H1 (cell line): ENCODE results near the gene SAP30. TPM values are rescaled to one million over a fixed set of nuclear protein-coding genes. Genes with fewer than 3 reads are reported as not detected.

Source experiments
- CTCF ChIA-PET: fragments of 300-600 bp; sonication (Branson Sonifier 250); formaldehyde crosslinking; loops from one replicate; lab custom pipeline; 2021; ENCODE audit not compliant: partially characterized antibody; lab: Charles Lee
- POLR2A ChIA-PET: fragments of 300-600 bp; sonication (Branson Sonifier 250); formaldehyde crosslinking; loops from one replicate; lab custom pipeline; 2021; ENCODE audit warnings: inconsistent platforms; ENCODE audit not compliant: partially characterized antibody; lab: Charles Lee
- DNase-seq, 2 experiments: peaks; one replicate each; pipeline versions ENCODE4 v3.0.0 to v3.0.0-alpha.2; 2010 to 2022; ENCODE audit warnings: low spot score in 2 of 2, low read depth in 1 of 2, mixed read lengths in 1 of 2
- FAIRE-seq: peaks from 2 replicates; lab custom pipeline; 2011; peaks lifted over from hg19 to GRCh38; lab: Jason Lieb, UNC
- H2AFZ ChIP-seq: 2 replicates; pipeline ENCODE4 v1.8.1; 2012; ENCODE audit warnings: low read length, inconsistent platforms
- H2AK5ac ChIP-seq: 2 replicates; pipeline ENCODE4 v1.6.1; 2013; ENCODE audit warnings: low read depth, low read length
- H2BK120ac ChIP-seq: replicated peaks from 2 replicates; pipeline ENCODE3; 2013; ENCODE audit warnings: low read depth, low read length, inconsistent platforms
- H2BK12ac ChIP-seq: 2 replicates; pipeline ENCODE4 v1.6.1; 2013; ENCODE audit warnings: low read depth, low read length
- H2BK15ac ChIP-seq: 2 replicates; pipeline ENCODE4 v1.6.1; 2013; ENCODE audit warnings: low read length
- H2BK20ac ChIP-seq: 2 replicates; pipeline ENCODE4 v1.6.1; 2013; ENCODE audit warnings: low read length
- H2BK5ac ChIP-seq: 2 replicates; pipeline ENCODE4 v1.6.1; 2013; ENCODE audit warnings: low read depth, low read length
- H3K14ac ChIP-seq: 2 replicates; pipeline ENCODE4 v1.6.1; 2013; ENCODE audit warnings: inconsistent platforms; ENCODE audit not compliant: insufficient read length
- H3K18ac ChIP-seq: 2 replicates; pipeline ENCODE4 v1.6.1; 2013; ENCODE audit warnings: low read length; ENCODE audit errors: extremely low read depth
- H3K23ac ChIP-seq: 2 replicates; pipeline ENCODE4 v1.6.1; 2013; ENCODE audit warnings: inconsistent platforms; ENCODE audit not compliant: insufficient read length
- H3K23me2 ChIP-seq: 2 replicates; pipeline ENCODE4 v1.6.1; 2013; ENCODE audit warnings: low read depth, low read length
- H3K27ac ChIP-seq: 2 replicates; pipeline ENCODE4 v1.6.1; 2011; ENCODE audit warnings: low read depth, low read length, inconsistent platforms
- H3K27me3 ChIP-seq, 4 experiments: replicated peaks in 1 of 4; 1 replicate in 1 of 4; 2 replicates in 3 of 4; pipeline versions ENCODE4 v1.6.1 to v1.8.1; 2011 to 2013; ENCODE audit warnings: low read length in 3 of 4, mild to moderate bottlenecking in 3 of 4, inconsistent platforms in 2 of 4, mixed read lengths in 2 of 4, moderate library complexity in 1 of 4; ENCODE audit not compliant: control insufficient read depth in 3 of 4, insufficient read depth in 3 of 4; ENCODE audit errors: extremely low read depth in 1 of 4
- H3K36me3 ChIP-seq, 4 experiments: 2 replicates each; pipeline versions ENCODE4 v1.6.1 to v1.8.1; 2011 to 2013; ENCODE audit warnings: mild to moderate bottlenecking in 4 of 4, low read length in 3 of 4, moderate library complexity in 2 of 4, control low read depth in 1 of 4, inconsistent platforms in 1 of 4; ENCODE audit not compliant: insufficient read depth in 4 of 4, control insufficient read depth in 2 of 4
- H3K4ac ChIP-seq: replicated peaks from 2 replicates; pipeline ENCODE3; 2013; ENCODE audit warnings: low read length, low read depth, mixed read lengths, inconsistent platforms; ENCODE audit not compliant: insufficient read length
- H3K4me1 ChIP-seq, 4 experiments: replicated peaks in 1 of 4; 1 replicate in 1 of 4; 2 replicates in 3 of 4; pipeline versions ENCODE4 v1.6.1 to v1.8.1; 2011 to 2013; ENCODE audit warnings: low read length in 3 of 4, inconsistent platforms in 2 of 4, mixed read lengths in 1 of 4; ENCODE audit not compliant: insufficient read depth in 4 of 4, control insufficient read depth in 3 of 4
- H3K4me2 ChIP-seq, 2 experiments: 2 replicates each; pipeline versions ENCODE4 v1.6.1 to v1.8.1; 2011 to 2013; ENCODE audit warnings: low read depth in 2 of 2, low read length in 2 of 2, control low read depth in 1 of 2, inconsistent platforms in 1 of 2, mild to moderate bottlenecking in 1 of 2; ENCODE audit not compliant: insufficient read depth in 1 of 2
- H3K4me3 ChIP-seq, 4 experiments: fragments of 200-600, 300-600 bp in 1 of 4; sonication (generic), shearing (Covaris generic), sonication (Bioruptor Twin) in 1 of 4; 2 replicates each; pipeline versions ENCODE4 v1.5.1 to v1.8.1; 2011 to 2016; ENCODE audit warnings: low read length in 4 of 4, low read depth in 3 of 4, control low read depth in 2 of 4, inconsistent platforms in 2 of 4, mild to moderate bottlenecking in 2 of 4, mixed read lengths in 1 of 4, moderate library complexity in 1 of 4; ENCODE audit not compliant: insufficient read depth in 2 of 4; ENCODE audit errors: extremely low read depth in 1 of 4
- H3K56ac ChIP-seq: replicated peaks from 2 replicates; pipeline ENCODE3; 2013; ENCODE audit warnings: low read depth, mild to moderate bottlenecking, mixed read lengths, low read length, inconsistent platforms; ENCODE audit not compliant: insufficient read length
- H3K79me1 ChIP-seq: 2 replicates; pipeline ENCODE4 v1.6.1; 2013; ENCODE audit warnings: low read depth, low read length, control low read depth
- H3K79me2 ChIP-seq, 2 experiments: 2 replicates each; pipeline versions ENCODE4 v1.6.1 to v1.8.1; 2012 to 2013; ENCODE audit warnings: low read length in 2 of 2, mild to moderate bottlenecking in 2 of 2, inconsistent platforms in 1 of 2; ENCODE audit not compliant: insufficient read depth in 2 of 2, control insufficient read depth in 1 of 2
- H3K9ac ChIP-seq, 4 experiments: replicated peaks in 1 of 4; 1 replicate in 1 of 4; 2 replicates in 3 of 4; pipeline versions ENCODE4 v1.6.1 to v1.8.1; 2011 to 2013; ENCODE audit warnings: low read depth in 3 of 4, low read length in 3 of 4, control low read depth in 2 of 4, mild to moderate bottlenecking in 2 of 4, moderate library complexity in 2 of 4, inconsistent platforms in 1 of 4; ENCODE audit errors: extremely low read depth in 1 of 4
- H3K9me3 ChIP-seq, 2 experiments: 2 replicates each; pipeline versions ENCODE4 v1.6.1 to v1.8.1; 2012 to 2013; ENCODE audit warnings: mild to moderate bottlenecking in 2 of 2, moderate library complexity in 2 of 2, control low read depth in 1 of 2, inconsistent platforms in 1 of 2, low read depth in 1 of 2, low read length in 1 of 2, mixed read lengths in 1 of 2; ENCODE audit not compliant: insufficient read depth in 2 of 2
- H4K20me1 ChIP-seq, 2 experiments: replicated peaks in 1 of 2; 2 replicates each; pipeline versions ENCODE3 to v1.8.1; 2011 to 2013; ENCODE audit warnings: inconsistent platforms in 2 of 2, low read length in 2 of 2, mild to moderate bottlenecking in 1 of 2; ENCODE audit not compliant: insufficient read depth in 2 of 2, control insufficient read depth in 1 of 2
- H4K5ac ChIP-seq: 2 replicates; pipeline ENCODE4 v1.6.1; 2013; ENCODE audit warnings: low read length, low read depth, mixed read lengths, inconsistent platforms; ENCODE audit not compliant: insufficient read length
- H4K8ac ChIP-seq: 2 replicates; pipeline ENCODE4 v1.8.0; 2013; ENCODE audit warnings: mild to moderate bottlenecking, moderate library complexity, low read length, inconsistent platforms; ENCODE audit not compliant: insufficient read depth; ENCODE audit errors: extremely low read depth
- H4K91ac ChIP-seq: replicated peaks from 2 replicates; pipeline ENCODE3; 2013; ENCODE audit warnings: low read length, mixed read lengths, inconsistent platforms; ENCODE audit not compliant: insufficient read length
- ATF2 ChIP-seq: IDR thresholded peaks from 2 replicates; pipeline ENCODE4 v1.6.1; 2012; ENCODE audit warnings: low read length, inconsistent platforms
- CEBPB ChIP-seq: IDR thresholded peaks from 2 replicates; pipeline ENCODE4 v1.6.1; 2012; ENCODE audit warnings: low read depth, low read length
- CHD1 ChIP-seq: IDR thresholded peaks from 2 replicates; pipeline ENCODE4 v1.6.1; 2012; ENCODE audit warnings: low read depth, low read length, improper control_type of control experiment
- EGR1 ChIP-seq: IDR thresholded peaks from 2 replicates; pipeline ENCODE4 v1.6.1; 2011; ENCODE audit warnings: low read depth, low read length, borderline replicate concordance
- EP300 ChIP-seq, 2 experiments: IDR thresholded peaks; 1 replicate in 1 of 2; 2 replicates in 1 of 2; pipeline ENCODE4 v1.6.1; 2011 to 2012; ENCODE audit warnings: low read depth in 2 of 2, low read length in 2 of 2, mild to moderate bottlenecking in 2 of 2, borderline replicate concordance in 1 of 2, inconsistent platforms in 1 of 2, moderate library complexity in 1 of 2
- NRF1 ChIP-seq: IDR thresholded peaks from 2 replicates; pipeline ENCODE4 v1.6.1; 2011; ENCODE audit warnings: mild to moderate bottlenecking, low read depth, low read length, improper control_type of control experiment
- POLR2AphosphoS5 ChIP-seq: IDR thresholded peaks from 2 replicates; pipeline ENCODE4 v1.6.1; 2011; ENCODE audit warnings: low read depth, low read length
- TAF1 ChIP-seq: IDR thresholded peaks from 2 replicates; pipeline ENCODE4 v1.6.1; 2011; ENCODE audit warnings: mild to moderate bottlenecking, low read depth, low read length
- TAF7 ChIP-seq: optimal IDR thresholded peaks from 2 replicates; pipeline ENCODE3; 2011; ENCODE audit warnings: low read depth, mild to moderate bottlenecking, inconsistent platforms, low read length, moderate library complexity, borderline replicate concordance
- TBP ChIP-seq: IDR thresholded peaks from 2 replicates; pipeline ENCODE4 v1.6.1; 2011; ENCODE audit warnings: low read depth, low read length, improper control_type of control experiment
- TCF12 ChIP-seq: IDR thresholded peaks from 2 replicates; pipeline ENCODE4 v1.6.1; 2011; ENCODE audit warnings: low read depth, mild to moderate bottlenecking, low read length
- WGBS, 2 experiments: shearing (Covaris generic) in 1 of 2; methylation state at CpG; one replicate each; pipeline versions ENCODE4 v1.1.6 to v1.1.7; 2013 to 2015; ENCODE audit warnings: low lambda C conversion rate in 2 of 2, mixed read lengths in 2 of 2, inconsistent platforms in 1 of 2, low coverage in 1 of 2, missing lambda C conversion rate in 1 of 2; ENCODE audit not compliant: insufficient replicate concordance in 2 of 2, insufficient coverage in 1 of 2, insufficient read length in 1 of 2; ENCODE audit errors: extremely low coverage in 1 of 2, missing lambda C conversion rate in 1 of 2; 5-methylcytosine and 5-hydroxymethylcytosine counted together
- polyA plus RNA-seq, 7 experiments: library from polyadenylated mRNA; depleted of rRNA in 3 of 7; stranded (reverse) in 5 of 7; unstranded in 2 of 7; fragments of >200 nt in 5 of 7; fragments of 200-250 nt in 2 of 7; gene quantifications; 1 replicate in 5 of 7; 2 replicates in 1 of 7; 4 replicates in 1 of 7; pipeline versions ENCODE4 v1.2.1 to v1.2.3, GENCODE V29; 2011 to 2013; ENCODE audit warnings: missing spikeins in 2 of 7, mixed read lengths in 2 of 7
- total RNA-seq: library from RNA; stranded (reverse); fragmentation: NEBNext Ultra II Directional; extraction: Animal tissue kit (Norgen Biotek cat#: 25700); gene quantifications from 2 replicates; pipeline ENCODE4 v1.2.1, GENCODE V29; 2021

SAP30 gene
- total and polyA plus RNA-seq, 2 of the 8 experiments (the other 6 are each of a cell fraction or from before 2014, with no cell fraction given) = 7.7 to 21.1 TPM

- H3K27ac ChIP-seq = no peak overlapping the region
- FAIRE-seq = no peak
- no peak for DNase-seq
- TF ChIP-seq TAF1 (no peak), EGR1 (no peak), EP300 (IDR thresholded peaks at IDR 0.05; ENCODE audit: borderline replicate concordance in 1 of 2, low read depth in 2 of 2, low read length in 2 of 2) (no peak), POLR2AphosphoS5 (no peak), TBP (no peak), CEBPB (peak; percentile 29; the same call in 1 of the 2 replicates), ATF2 (no peak), TAF7 (no peak), TCF12 (no peak), NRF1 (no peak), CHD1 (no peak)
These were observed 45.3 kb downstream of the SAP30 start for GRCh38 chr4:173415885-173416653.

More at GRCh38 chr4:173415885-173416653, 45.3 kb downstream of the SAP30 start:
- H3K23ac ChIP-seq = no peak overlapping the region
- H4K91ac ChIP-seq = no peak overlapping the region
- H4K20me1 ChIP-seq = peaks cover 0 to 3% of the 10 kb centered on the region in 2 experiments
- H3K4me3 ChIP-seq = no peak overlapping the region
- H3K79me1 ChIP-seq = no peaks in the 10 kb centered on the region
- H4K5ac ChIP-seq = no peak overlapping the region
- no peaks in the 10 kb centered on the region for H3K27me3 ChIP-seq
- no peak overlapping the region for H3K4ac ChIP-seq
- H3K4me1 ChIP-seq = no peaks in the 10 kb centered on the region
- H2BK5ac ChIP-seq = no peak overlapping the region
- POLR2A ChIA-PET = interaction anchor here (4.0 kb wide), 1 partner anchor 82 kb away, joined by 13 read pairs; the partner anchor contains the start of gene HMGB2
- H3K23me2 ChIP-seq = peaks cover 3% of the 10 kb centered on the region; the same call in 1 of the 2 replicates
- CTCF ChIA-PET = interaction anchor here (0.6 to 5.6 kb wide), 32 partner anchors 9 to 1336 kb away, joined by 3 to 43 read pairs (median 3); partner anchors contain the start of genes HMGB2, SAP30 and SCRG1
- no peak overlapping the region for H2AFZ ChIP-seq
- H3K36me3 ChIP-seq = no peaks in the 10 kb centered on the region
- H3K79me2 ChIP-seq = no peaks in the 10 kb centered on the region
- WGBS, 2 experiments = 93% methylated on average over 26 of the region's 26 CpGs; no CpG with 5 or more reads in 1 of the 2 experiments
- H2BK20ac ChIP-seq = no peak overlapping the region
- H2BK120ac ChIP-seq = no peak overlapping the region
- no peak overlapping the region for H3K56ac ChIP-seq
- H2BK12ac ChIP-seq = no peak overlapping the region
- no peak overlapping the region for H2BK15ac ChIP-seq
- no peaks in the 10 kb centered on the region for H3K9me3 ChIP-seq
- no peak overlapping the region for H2AK5ac ChIP-seq
- no peak overlapping the region for H3K9ac ChIP-seq
- no peak overlapping the region for H3K4me2 ChIP-seq
- no peak overlapping the region for H3K14ac ChIP-seq
- H4K8ac ChIP-seq = no peak overlapping the region
- H3K18ac ChIP-seq = no peak overlapping the region
